ENCODE data around the gene ABCA13. TPM values are rescaled to one million over a fixed set of nuclear protein-coding genes. Genes with fewer than 3 reads are reported as not detected.

ABCA13 gene
- total RNA-seq, 4 donors from 2014 or later, result under 0.01 to 0.96 (median 0.35) TPM

- Histone ChIP-seq H3K9me3 (no peaks in the 10 kb centered on the region), H3K4me3 (no peak overlapping the region), H3K36me3 (no peaks in the 10 kb centered on the region), H3K27me3 (no peaks in the 10 kb centered on the region), H3K4me1 (no peaks in the 10 kb centered on the region), H3K27ac (no peak overlapping the region)
- no peak for DNase-seq
- in situ Hi-C loops (cut with MboI; ENCODE audit: low pct_ligation_motif_present in 1 of 4, low pct_unique_long_range_greater_than_20kb in 1 of 4, low sequenced_read_pairs in 3 of 4) (no loop called here), intact Hi-C loops (cut with DNase I; ENCODE audit: low total_unique reads) (no loop called here)
- WGBS, 2 donors (ENCODE audit: low coverage in 1 of 2), result 62 to 68% methylated on average over 4 of the region's 4 CpGs
- TF ChIP-seq EP300 (IDR thresholded peaks at IDR 0.05; ENCODE audit: low read depth) (no peak), POLR2A (IDR thresholded peaks at IDR 0.05) (no peak), CTCF (IDR thresholded peaks at IDR 0.05) (no peak), POLR2AphosphoS5 (IDR thresholded peaks at IDR 0.05) (no peak)
These were observed 330.8 kb downstream of the ABCA13 start for GRCh38 chr7:48502021-48502420.

GRCh38 chr7:48505051-48505450 is 333.8 kb downstream of the ABCA13 start:
- no peak for DNase-seq
- H3K4me1 ChIP-seq, result no peaks in the 10 kb centered on the region
- TF ChIP-seq POLR2AphosphoS5 (IDR thresholded peaks at IDR 0.05), result no peak
- TF ChIP-seq EP300 (IDR thresholded peaks at IDR 0.05; ENCODE audit: low read depth), result no peak
- no peak for TF ChIP-seq POLR2A (IDR thresholded peaks at IDR 0.05)
- TF ChIP-seq CTCF (IDR thresholded peaks at IDR 0.05), result no peak
- intact Hi-C loops (cut with DNase I; ENCODE audit: low total_unique reads) (no loop called here), in situ Hi-C loops (cut with MboI; ENCODE audit: low pct_ligation_motif_present in 1 of 4, low pct_unique_long_range_greater_than_20kb in 1 of 4, low sequenced_read_pairs in 3 of 4) (no loop called here)
- no peaks in the 10 kb centered on the region for H3K27me3 ChIP-seq
- no peaks in the 10 kb centered on the region for H3K9me3 ChIP-seq
- 70 to 72% methylated on average over 4 to 6 of the region's 6 CpGs for WGBS, 2 donors (ENCODE audit: low coverage in 1 of 2)
- H3K27ac ChIP-seq, result no peak overlapping the region
- H3K36me3 ChIP-seq, result no peaks in the 10 kb centered on the region
- no peak overlapping the region for H3K4me3 ChIP-seq

GRCh38 chr7:48505466-48505865 is 334.2 kb downstream of the ABCA13 start:
- Histone ChIP-seq H3K27ac (no peak overlapping the region), H3K4me1 (no peaks in the 10 kb centered on the region), H3K9me3 (no peaks in the 10 kb centered on the region), H3K36me3 (no peaks in the 10 kb centered on the region), H3K27me3 (no peaks in the 10 kb centered on the region), H3K4me3 (no peak overlapping the region)
- TF ChIP-seq POLR2A (IDR thresholded peaks at IDR 0.05) (no peak), POLR2AphosphoS5 (IDR thresholded peaks at IDR 0.05) (no peak), EP300 (IDR thresholded peaks at IDR 0.05; ENCODE audit: low read depth) (no peak), CTCF (IDR thresholded peaks at IDR 0.05) (no peak)
- in situ Hi-C loops (cut with MboI; ENCODE audit: low pct_ligation_motif_present in 1 of 4, low pct_unique_long_range_greater_than_20kb in 1 of 4, low sequenced_read_pairs in 3 of 4), result no loop called here
- DNase-seq, result no peak
- intact Hi-C loops (cut with DNase I; ENCODE audit: low total_unique reads), result no loop called here
- WGBS, 2 donors (ENCODE audit: low coverage in 1 of 2), result 81 to 84% methylated on average over 4 of the region's 4 CpGs

- no peak overlapping the region for H3K27ac ChIP-seq
- WGBS, 2 donors (ENCODE audit: low coverage in 1 of 2), result 61 to 86% methylated on average over 2 to 4 of the region's 4 CpGs
- H3K27me3 ChIP-seq, result no peaks in the 10 kb centered on the region
- no peak for TF ChIP-seq EP300 (IDR thresholded peaks at IDR 0.05; ENCODE audit: low read depth)
- no peak for TF ChIP-seq POLR2A (IDR thresholded peaks at IDR 0.05)
- no peak for TF ChIP-seq POLR2AphosphoS5 (IDR thresholded peaks at IDR 0.05)
- TF ChIP-seq CTCF (IDR thresholded peaks at IDR 0.05), result no peak
- H3K4me3 ChIP-seq, result no peak overlapping the region
- no peaks in the 10 kb centered on the region for H3K4me1 ChIP-seq
- H3K36me3 ChIP-seq, result no peaks in the 10 kb centered on the region
- DNase-seq, result no peak
- in situ Hi-C loops (cut with MboI; ENCODE audit: low pct_ligation_motif_present in 1 of 4, low pct_unique_long_range_greater_than_20kb in 1 of 4, low sequenced_read_pairs in 3 of 4), result no loop called here
- no peaks in the 10 kb centered on the region for H3K9me3 ChIP-seq
- intact Hi-C loops (cut with DNase I; ENCODE audit: low total_unique reads), result no loop called here
These were observed 335.3 kb downstream of the ABCA13 start for GRCh38 chr7:48506569-48506968.
